Heart left ventricle (tissue), 13 donors: ENCODE measurements around the gene CAV1.

Experiments used
- CTCF ChIP-seq, 12 donors: fragments of 200-600 bp; sonication (generic) in 4 of 12; IDR thresholded peaks; one replicate each; pipeline versions ENCODE4 v1.5.0 to v1.8.0; 2018 to 2022; ENCODE audit warnings: antibody characterized with exemption in 12 of 12, mild to moderate bottlenecking in 5 of 12
- POLR2A ChIP-seq, 2 donors: fragments of 450-650 bp; IDR thresholded peaks; one replicate each; pipeline ENCODE4 v1.6.1; 2017; ENCODE audit warnings: antibody characterized with exemption in 2 of 2, mild to moderate bottlenecking in 2 of 2, moderate library complexity in 2 of 2
- donor health status: ischemic (EF 13 %, LVEDD 7.1; RV severe dilation, severe dysfunction).
- donor health status: DM: no; HTN: yes; CAD: no.
- donor health status: DM: no; HTN: no; CAD: no.
- donor health status: ischemic (EF 25% LVEDD 6.9; RV normal size, moderate dysfunction).
- donor health status: ischemic (EF 25% LVEDD 5.7; RV mildly dilated, moderate dysfunction).
- donor health status: ischemic (EF 35%, LVEDD 5.7; RV mildly dilated, moderate dysfunction).
- donor health status: nonischemic (EF 11% LVEDD 7.7; RV severe dilation, severe dysfunction).
- donor health status: DM: yes; HTN: yes; CAD: no.
- donor health status: PGD.
- donor health status: ischemic (EF 29% LVEDD 5.4; RV normal size, mild dysfunction).
- donor health status: nonischemic (EF 23%, LVEDD 6.1; RV moderate dilation, normal function).

DNA sequence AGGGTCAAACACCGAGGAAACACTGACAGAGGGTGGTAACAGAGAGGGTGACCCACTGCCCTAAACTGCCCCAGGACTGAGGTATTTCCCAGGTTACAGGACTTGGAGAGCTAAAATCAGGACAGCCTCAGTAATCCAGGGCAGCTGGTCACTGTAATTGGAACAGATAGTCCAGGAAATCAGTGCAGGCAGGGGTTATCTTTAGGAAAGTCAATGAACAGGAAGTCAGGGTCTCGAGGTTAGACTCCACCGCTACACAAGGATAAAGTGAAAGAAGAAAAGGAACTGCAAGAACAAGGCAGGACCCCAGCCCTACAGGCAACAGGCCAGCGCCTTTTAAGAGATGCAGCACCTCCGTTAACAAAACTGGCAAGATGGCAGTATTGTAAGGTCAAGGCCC lies 61.1 kb downstream of the CAV1 start:
- TF ChIP-seq POLR2A (IDR thresholded peaks at IDR 0.05) (no peak), CTCF (IDR thresholded peaks at IDR 0.05) (no peak)
